HepG2 (cell line): ENCODE results near the gene ELL3. TPM values are rescaled to one million over a fixed set of nuclear protein-coding genes. Genes with fewer than 3 reads are reported as not detected.

ENCODE experiments used
- AKAP8 ChIP-seq: sonication (generic); formaldehyde crosslinking; IDR thresholded peaks from 2 replicates; pipeline ENCODE4 v1.5.1; 2020; ENCODE audit warnings: mild to moderate bottlenecking, missing genetic modification reagents
- CBX2 ChIP-seq, 2 experiments: fragments of 200-600 bp in 1 of 2; sonication (generic); formaldehyde crosslinking in 1 of 2; IDR thresholded peaks; 2 replicates each; pipeline versions ENCODE4 v1.7.0 to v1.8.1; 2018 to 2022; ENCODE audit warnings: low read depth in 2 of 2, low read length in 1 of 2, mild to moderate bottlenecking in 1 of 2, missing genetic modification reagents in 1 of 2
- DMTF1 ChIP-seq: sonication (generic); formaldehyde crosslinking; IDR thresholded peaks from 2 replicates; pipeline ENCODE4 v1.4.0; 2020; ENCODE audit warnings: mild to moderate bottlenecking, missing genetic modification reagents
- FOXJ3 ChIP-seq: sonication (generic); formaldehyde crosslinking; IDR thresholded peaks from 2 replicates; pipeline ENCODE4 v1.4.0; 2020; ENCODE audit warnings: missing genetic modification reagents, mild to moderate bottlenecking, borderline replicate concordance
- IRF9 ChIP-seq: sonication (generic); formaldehyde crosslinking; IDR thresholded peaks from 2 replicates; pipeline ENCODE4 v1.8.0; 2022; ENCODE audit warnings: missing genetic modification reagents, mild to moderate bottlenecking, borderline replicate concordance
- MTERF4 ChIP-seq: sonication (generic); formaldehyde crosslinking; IDR thresholded peaks from 2 replicates; pipeline ENCODE4 v1.8.0; 2023; ENCODE audit warnings: mild to moderate bottlenecking, missing genetic modification reagents
- MZF1 ChIP-seq: sonication (generic); formaldehyde crosslinking; IDR thresholded peaks from 2 replicates; pipeline ENCODE4 v1.8.1; 2023; ENCODE audit warnings: mild to moderate bottlenecking, missing genetic modification reagents, borderline replicate concordance
- NONO ChIP-seq, 2 experiments: fragments of 450-650 bp in 1 of 2; sonication (generic) in 1 of 2; formaldehyde crosslinking in 1 of 2; IDR thresholded peaks in 1 of 2; conservative IDR thresholded peaks in 1 of 2; 2 replicates each; pipeline versions ENCODE4 v1.6.1 to v1.8.0; 2017 to 2022; ENCODE audit warnings: mild to moderate bottlenecking in 1 of 2, missing genetic modification reagents in 1 of 2, moderate library complexity in 1 of 2
- PAWR ChIP-seq: sonication (generic); formaldehyde crosslinking; IDR thresholded peaks from 2 replicates; pipeline ENCODE4 v1.4.0; 2020; ENCODE audit warnings: missing genetic modification reagents, mild to moderate bottlenecking, borderline replicate concordance
- RNF2 ChIP-seq: fragments of 450-650 bp; conservative IDR thresholded peaks from 2 replicates; pipeline ENCODE4 v1.6.1; 2016; ENCODE audit warnings: low read depth
- TFDP1 ChIP-seq: IDR thresholded peaks from 2 replicates; pipeline ENCODE4 v1.6.1; 2016; ENCODE audit warnings: missing compliant biosample characterization, missing genetic modification reagents, borderline replicate concordance
- TGIF2 ChIP-seq: IDR thresholded peaks from 2 replicates; pipeline ENCODE4 v1.6.1; 2016; ENCODE audit warnings: control low read depth, missing compliant biosample characterization
- UBTF ChIP-seq: sonication (generic); formaldehyde crosslinking; IDR thresholded peaks from 2 replicates; pipeline ENCODE4 v1.4.0; 2020; ENCODE audit warnings: mild to moderate bottlenecking, missing genetic modification reagents
- ZNF275 ChIP-seq: sonication (generic); formaldehyde crosslinking; IDR thresholded peaks from 2 replicates; pipeline ENCODE4 v1.8.0; 2022; ENCODE audit warnings: missing genetic modification reagents, mild to moderate bottlenecking, inconsistent platforms, borderline replicate concordance
- ZNF430 ChIP-seq: sonication (generic); formaldehyde crosslinking; IDR thresholded peaks from 2 replicates; pipeline ENCODE4 v1.9.0; 2021; ENCODE audit warnings: mild to moderate bottlenecking, missing genetic modification reagents
- ZNF629 ChIP-seq: sonication (generic); formaldehyde crosslinking; conservative IDR thresholded peaks from 2 replicates; pipeline ENCODE4 v1.5.0; 2020; ENCODE audit warnings: missing genetic modification reagents
- ZNF781 ChIP-seq: sonication (generic); formaldehyde crosslinking; IDR thresholded peaks from 2 replicates; pipeline ENCODE4 v1.5.1; 2020; ENCODE audit warnings: borderline replicate concordance, mild to moderate bottlenecking, missing genetic modification reagents; ENCODE audit errors: not compliant biosample characterization
- polyA plus RNA-seq, 8 experiments: library from polyadenylated mRNA; depleted of rRNA in 3 of 8; stranded (reverse) in 7 of 8; unstranded in 1 of 8; fragments of >200 nt; fragmentation: Illumina TruSeq in 4 of 8; extraction: Trizol in 4 of 8; gene quantifications; 2 replicates each; pipeline versions ENCODE4 v1.2.1 to v1.2.3, GENCODE V29; 2011 to 2016; ENCODE audit warnings: low read depth in 4 of 8, missing spikeins in 1 of 8, mixed read lengths in 1 of 8; ENCODE audit not compliant: insufficient read depth in 1 of 8
- total RNA-seq, 5 experiments: library from RNA; depleted of rRNA; stranded (reverse); fragments of >200 nt; fragmentation: Illumina TruSeq; extraction: Trizol; gene quantifications; 2 replicates each; pipeline ENCODE4 v1.2.3, GENCODE V29; 2016; ENCODE audit warnings: low read depth in 1 of 5

The ELL3 gene
- total and polyA plus RNA-seq, 2 of the 13 experiments (the other 11 are each of a cell fraction or from before 2014, with no cell fraction given) = 6.1 to 8.8 TPM

- TF ChIP-seq MZF1 (CRISPR knock-in tag) (no peak), DMTF1 (CRISPR knock-in tag) (no peak), MTERF4 (peak; percentile 25; the same call in 1 of the 2 replicates), UBTF (CRISPR knock-in tag) (0 out of 2 replicates have a peak, but pooled peaks have one; percentile 43), TGIF2 (CRISPR knock-in tag) (0 out of 2 replicates have a peak, but pooled peaks have one; percentile 39), ZNF781 (CRISPR knock-in tag) (peak; percentile 79), TFDP1 (peak; percentile 73; the same call in 1 of the 2 replicates), FOXJ3 (peak; percentile 44; the same call in 1 of the 2 replicates), CBX2 (IDR thresholded peaks at IDR 0.05; ENCODE audit: low read depth, low read length) (no peak), CBX2 (CRISPR knock-in tag; IDR thresholded peaks at IDR 0.05; ENCODE audit: low read depth) (no peak), RNF2 (0 out of 2 replicates have a peak, but pooled peaks have one; percentile 57), ZNF430 (CRISPR knock-in tag) (peak; percentile 75; the same call in 1 of the 2 replicates), AKAP8 (no peak), NONO (IDR thresholded peaks at IDR 0.05) (no peak), NONO (CRISPR knock-in tag; conservative IDR thresholded peaks at IDR 0.05) (peak; percentile 28; the same call in 1 of the 2 replicates), IRF9 (CRISPR knock-in tag) (peak; percentile 16; the same call in 1 of the 2 replicates), ZNF275 (CRISPR knock-in tag) (no peak), ZNF629 (no peak), PAWR (CRISPR knock-in tag) (peak; percentile 70; the same call in 1 of the 2 replicates)
Measured at GRCh38 chr15:43777267-43777914, 625 bp upstream of the ELL3 start (continued).
